DMS79 treated with DMSO at 0.1 percent for 48 hours (cell line): ENCODE measurements around the gene CCDC57.
A peak's percentile ranks its signal among the peaks of the same experiment; 100 is the strongest.
"Not testable (repeated sequence)": the region's sequence is repeated elsewhere in the genome, so short reads cannot be mapped to it uniquely, and the experiment has no call there.

Source experiments
- DNase-seq: peaks from one replicate; lab custom pipeline; 2025; lab: John Stamatoyannopoulos, UW

CCDC57 gene

DNA sequence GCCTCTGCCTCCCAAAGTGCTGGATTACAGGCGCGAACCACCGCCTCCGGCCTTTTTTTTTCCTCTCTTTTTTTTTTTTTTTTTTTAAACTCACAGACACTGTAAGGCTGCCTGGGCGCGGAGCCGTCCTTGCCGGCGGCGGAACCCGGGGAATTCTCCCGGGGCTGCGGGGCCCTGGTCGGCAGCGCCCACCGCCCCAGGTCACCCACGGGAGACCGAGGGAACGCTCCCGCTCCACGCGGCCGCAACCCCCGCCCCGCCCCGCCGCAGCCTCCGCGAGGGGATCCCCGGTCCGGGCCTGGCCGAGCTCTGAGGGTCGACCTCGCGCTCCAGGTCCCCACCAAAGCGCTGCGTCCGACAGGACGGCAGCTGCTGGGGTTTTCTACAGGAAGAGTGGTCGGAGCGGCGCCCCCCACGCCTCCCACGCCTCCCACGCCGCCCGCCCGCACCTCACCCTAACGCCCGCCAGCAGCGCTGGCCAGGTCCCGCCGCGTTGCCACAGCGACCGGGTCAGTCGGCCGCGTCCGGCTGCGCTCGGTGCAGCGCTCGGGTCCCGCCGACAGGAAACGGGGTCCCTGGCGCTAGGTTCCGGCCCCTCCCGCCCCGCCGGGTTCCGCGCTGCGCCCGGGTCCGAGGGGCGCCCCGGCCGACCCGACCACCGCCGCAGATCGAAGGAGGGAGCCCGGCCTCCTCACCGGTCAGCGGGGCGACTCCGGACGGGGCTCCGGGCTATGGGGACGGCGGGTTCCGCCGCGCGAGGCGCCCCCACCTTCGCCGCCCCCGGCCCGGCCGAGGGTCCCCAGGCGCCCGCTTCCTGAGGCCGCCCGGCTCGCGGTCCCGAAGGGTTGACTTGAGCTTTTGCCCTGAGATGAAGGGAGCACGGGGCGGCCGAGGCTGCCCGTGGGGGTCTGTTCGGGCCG, at the start of gene CCDC57:
TSS of gene CCDC57 (minus strand) at position 512 of the 920 bp plus-strand sequence. CDS start 10,898 bp downstream, outside the sequence.
- peak; percentile 5 for DNase-seq

- DNase-seq, result no peak
Observed at GRCh38 chr17:82262344-82262743, 49.7 kb upstream of the CCDC57 start.

- not testable (repeated sequence) for DNase-seq
Observed at GRCh38 chr17:82259972-82260961, 47.6 kb upstream of the CCDC57 start.

DNA sequence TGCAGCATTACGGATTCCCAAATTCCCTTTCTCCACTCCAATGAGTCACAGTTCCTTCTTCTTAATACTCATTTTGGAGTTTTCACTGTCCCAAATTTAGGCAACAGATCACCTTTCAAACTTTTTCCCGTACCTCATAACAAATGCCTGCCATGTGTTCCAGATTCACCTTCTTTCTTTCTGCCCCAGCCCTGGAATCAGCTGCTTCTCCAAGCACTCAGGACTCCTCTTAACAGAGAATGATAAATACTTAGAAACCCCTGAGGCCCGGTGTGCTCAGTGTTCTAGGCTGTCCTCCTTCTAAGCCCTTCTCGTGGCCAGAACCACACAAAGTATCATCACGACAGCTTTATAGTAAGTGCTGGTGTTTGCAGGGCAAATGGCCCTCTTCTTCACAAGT, 45.9 kb upstream of the CCDC57 start:
- DNase-seq, result no peak

DNA sequence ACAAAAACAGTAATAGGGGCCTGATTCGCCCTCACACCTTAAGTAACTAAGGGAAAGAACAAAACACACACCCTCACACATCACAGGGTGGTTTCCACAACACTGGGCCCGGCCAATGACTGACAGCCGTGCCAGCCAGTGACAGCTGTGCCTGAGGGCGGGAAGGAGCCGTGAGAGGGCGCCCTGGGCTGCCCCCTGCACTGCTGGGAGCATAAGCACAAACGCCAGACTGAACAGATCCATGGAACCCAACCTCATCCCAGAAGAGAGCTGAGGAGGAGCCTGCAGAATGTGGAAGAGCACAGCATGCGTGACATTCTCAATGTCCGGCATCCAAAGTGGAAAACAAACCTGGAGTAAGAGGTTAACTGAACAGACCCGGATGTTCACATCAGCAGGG, 44.8 kb upstream of the CCDC57 start:
- no peak for DNase-seq

GRCh38 chr17:82256242-82256885, 43.7 kb upstream of the CCDC57 start:
- DNase-seq, result no peak

DNA sequence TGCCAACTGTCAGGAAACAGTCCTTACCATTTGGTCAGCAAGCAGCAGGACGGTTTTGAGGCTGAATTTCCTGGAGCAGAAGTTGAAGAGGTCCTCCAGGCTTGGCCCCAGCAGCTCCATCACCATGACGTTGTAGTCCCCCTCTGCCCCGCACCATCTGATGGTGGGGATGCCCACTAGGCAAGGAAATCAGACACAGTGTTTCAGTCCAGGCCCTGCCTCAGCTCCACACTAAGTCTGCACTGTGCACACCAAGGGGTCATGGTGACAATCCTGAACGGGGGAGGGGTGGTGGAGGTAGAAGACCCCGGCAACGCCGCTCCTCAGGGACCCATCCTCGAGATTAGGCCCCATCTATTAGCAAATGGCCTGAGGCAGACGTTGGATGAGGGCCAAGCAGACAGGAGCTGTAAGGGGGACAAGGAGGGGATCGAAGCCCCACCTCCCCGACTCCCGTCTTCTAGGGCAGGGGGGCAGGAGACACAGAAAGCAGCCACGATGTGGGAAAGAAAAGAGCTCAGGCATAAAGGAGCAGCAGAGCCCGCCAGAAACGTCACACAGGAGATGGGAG, 42.8 kb upstream of the CCDC57 start:
- no peak for DNase-seq

DNA sequence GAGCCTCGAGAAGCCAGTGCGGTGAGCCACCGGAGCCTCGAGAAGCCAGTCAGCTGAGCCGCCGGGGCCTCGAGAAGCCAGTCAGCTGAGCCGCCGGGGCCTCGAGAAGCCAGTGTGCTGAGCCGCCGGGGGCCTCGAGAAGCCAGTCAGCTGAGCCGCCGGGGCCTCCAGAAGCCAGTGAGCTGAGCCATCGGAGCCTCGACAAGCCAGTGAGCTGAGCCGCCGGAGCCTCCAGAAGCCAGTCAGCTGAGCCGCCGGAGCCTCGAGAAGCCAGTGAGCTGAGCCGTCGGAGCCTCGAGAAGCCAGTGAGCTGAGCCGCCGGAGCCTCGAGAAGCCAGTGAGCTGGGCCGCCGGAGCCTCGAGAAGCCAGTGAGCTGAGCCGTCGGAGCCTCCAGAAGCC, 42.1 kb upstream of the CCDC57 start:
- DNase-seq, result not testable (repeated sequence)

DNA sequence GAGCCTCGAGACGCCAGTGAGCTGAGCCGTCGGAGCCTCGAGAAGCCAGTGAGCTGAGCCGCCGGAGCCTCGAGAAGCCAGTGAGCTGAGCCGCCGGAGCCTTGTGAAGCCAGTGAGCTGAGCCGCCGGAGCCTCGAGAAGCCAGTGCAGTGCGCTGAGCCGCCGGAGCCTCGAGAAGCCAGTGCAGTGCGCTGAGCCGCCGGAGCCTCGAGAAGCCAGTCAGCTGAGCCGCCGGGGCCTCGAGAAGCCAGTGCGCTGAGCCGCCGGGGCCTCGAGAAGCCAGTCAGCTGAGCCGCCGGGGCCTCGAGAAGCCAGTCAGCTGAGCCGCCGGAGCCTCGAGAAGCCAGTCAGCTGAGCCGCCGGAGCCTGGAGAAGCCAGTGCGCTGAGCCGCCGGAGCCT, 41.5 kb upstream of the CCDC57 start:
- DNase-seq, result not testable (repeated sequence)

GRCh38 chr17:82253179-82253544, 40.5 kb upstream of the CCDC57 start:
- no peak for DNase-seq

GRCh38 chr17:82252511-82253178, 40.0 kb upstream of the CCDC57 start:
- DNase-seq, result no peak

DNA sequence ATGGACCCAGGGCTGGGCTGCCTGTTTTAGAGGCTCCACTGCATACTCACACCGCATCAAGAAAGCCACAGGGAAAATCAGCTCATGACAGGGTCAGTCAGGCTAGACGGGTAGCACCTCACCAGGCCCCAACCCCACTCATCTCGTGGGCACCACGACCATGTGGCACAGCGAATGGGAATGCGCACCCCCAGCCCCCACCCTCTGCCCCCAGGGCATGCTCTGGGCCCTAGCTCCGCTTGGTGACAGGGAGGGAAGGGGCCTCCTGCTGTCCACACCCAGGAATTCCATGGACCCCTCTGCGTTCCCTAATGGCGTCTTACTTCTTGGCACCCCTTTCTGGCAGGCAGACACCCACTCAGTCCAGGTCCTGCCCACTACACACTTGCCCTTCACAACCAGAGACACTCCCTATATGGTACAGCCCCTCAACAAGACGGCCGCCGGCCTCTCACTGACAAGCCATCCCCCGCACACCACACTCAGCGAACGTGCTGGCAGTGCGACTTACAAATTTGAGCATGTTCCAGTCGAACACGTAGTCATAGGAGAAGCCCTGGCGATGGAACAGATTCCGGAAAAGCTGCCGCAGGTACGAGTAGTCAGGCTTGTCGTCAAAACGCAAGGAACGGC, 38.3 kb upstream of the CCDC57 start:
- no peak for DNase-seq

DNA sequence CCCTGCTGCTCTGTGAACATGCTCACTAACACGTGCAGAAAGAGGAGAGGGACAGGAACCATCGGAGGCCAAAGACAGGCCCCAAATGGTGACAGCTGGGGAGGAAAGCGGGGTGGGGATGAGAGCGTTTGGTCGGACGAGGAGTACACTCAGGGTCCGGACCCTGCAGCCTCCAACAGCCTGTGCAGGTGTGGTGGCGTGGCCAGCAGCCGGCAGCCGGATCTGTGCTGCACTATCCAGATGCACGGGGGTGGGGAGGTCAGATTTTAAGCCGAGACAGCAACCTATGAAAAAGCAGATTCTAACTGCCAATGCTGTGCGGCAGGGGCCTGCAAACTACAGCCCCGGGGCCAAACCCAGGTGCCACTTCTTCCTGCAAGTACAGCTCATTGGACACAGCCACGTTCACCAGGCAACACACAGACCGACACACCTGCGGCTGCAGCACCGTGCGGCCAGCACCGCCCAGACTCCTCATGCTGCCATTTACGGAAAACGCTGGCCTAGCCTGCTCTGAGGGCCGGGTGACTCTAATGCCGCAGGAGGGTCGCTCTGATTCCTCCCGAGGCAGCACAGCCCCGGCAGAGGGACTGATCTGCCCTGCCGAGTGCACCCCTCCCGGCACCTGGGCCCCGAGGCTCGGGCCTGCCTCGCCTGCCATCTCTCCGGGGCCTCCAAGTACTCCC, 37.4 kb upstream of the CCDC57 start:
- DNase-seq, result no peak

GRCh38 chr17:82248815-82249674, 36.4 kb upstream of the CCDC57 start:
- no peak for DNase-seq

GRCh38 chr17:82247856-82248671, 35.4 kb upstream of the CCDC57 start:
- DNase-seq, result no peak

DNA sequence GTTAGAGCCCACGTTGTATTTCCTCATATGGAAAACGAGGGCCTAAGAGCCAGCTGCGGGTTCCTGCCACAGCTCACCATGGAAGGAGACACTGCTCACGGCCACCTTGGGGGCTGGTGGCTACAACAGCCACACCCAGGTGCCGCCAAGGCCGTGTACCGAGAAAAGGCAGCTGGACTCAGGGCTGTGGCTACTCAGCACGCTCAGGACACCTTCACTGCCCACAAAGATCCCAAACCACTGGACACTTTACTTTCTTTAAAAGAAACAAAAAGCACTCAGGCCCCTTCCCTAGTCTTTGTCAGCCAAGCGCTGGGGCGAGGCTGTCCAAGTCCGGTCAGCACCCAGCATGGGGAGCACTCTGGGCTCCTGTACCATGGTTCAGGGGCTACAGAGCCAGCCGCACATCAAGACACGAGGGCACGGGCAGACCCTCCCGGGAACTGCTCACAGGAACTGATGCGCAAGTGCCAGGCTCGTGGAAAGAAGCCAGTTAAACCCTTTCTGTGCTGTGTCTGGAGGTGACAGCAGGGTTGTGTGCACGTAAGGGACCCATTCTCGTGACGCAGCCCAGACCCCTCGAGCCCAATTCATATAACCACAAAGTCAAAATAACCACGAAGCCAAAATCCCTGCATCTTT, 34.7 kb upstream of the CCDC57 start:
- DNase-seq, result no peak

GRCh38 chr17:82246365-82247181, 33.9 kb upstream of the CCDC57 start:
- no peak for DNase-seq
